ENCODE results near the gene ANXA2R. TPM values are rescaled to one million over a fixed set of nuclear protein-coding genes. Genes with fewer than 3 reads are reported as not detected.

ANXA2R gene
- total RNA-seq (2022; extraction: Qiagen RNA extraction; ENCODE audit: low read depth): 2.1 to 4.2 TPM (median 3.6 TPM) in 5 replicates

GRCh38 chr5:43040287-43041098 lies at the start of gene ANXA2R:
TSS of gene ANXA2R (minus strand) at chr5:43040319. CDS start at chr5:43040046, 273 bp downstream.

Other genes starting within 250 kb of the ANXA2R start
- 0.23 to 0.49 TPM (median 0.31 TPM) in 5 replicates for gene SELENOP, start 228.4 kb downstream of the ANXA2R start, total RNA-seq (2022; extraction: Qiagen RNA extraction; ENCODE audit: low read depth)
- gene ZNF131, start 80.6 kb upstream of the ANXA2R start, total RNA-seq (2022; extraction: Qiagen RNA extraction; ENCODE audit: low read depth): 18.8 to 25.7 TPM (median 23.9 TPM) in 5 replicates
- 0.20 to 0.35 TPM (median 0.29 TPM) in 5 replicates for gene NIM1K, start 151.9 kb upstream of the ANXA2R start, total RNA-seq (2022; extraction: Qiagen RNA extraction; ENCODE audit: low read depth)

All from A549 treated with GW870086 at 1 μM for 4 hours (cell line).